Neutrophil (primary cell): ENCODE results near the gene CNTN2.

Experiments
- H3K27ac ChIP-seq: fragments of 200-600 bp; sonication (generic); 2 replicates; pipeline ENCODE4 v1.5.1; 2016; ENCODE audit warnings: mild to moderate bottlenecking, moderate library complexity
- H3K27me3 ChIP-seq: fragments of 200-600 bp; sonication (generic); 2 replicates; pipeline ENCODE4 v1.6.0; 2016; ENCODE audit warnings: mild to moderate bottlenecking
- H3K36me3 ChIP-seq: fragments of 200-600 bp; sonication (generic); 2 replicates; pipeline ENCODE4 v1.5.1; 2017
- H3K4me1 ChIP-seq, 2 experiments: fragments of 200-600 bp in 1 of 2; sonication (generic) in 1 of 2; 1 replicate in 1 of 2; 2 replicates in 1 of 2; pipeline versions ENCODE4 v1.5.1 to v1.6.1; 2013 to 2016; ENCODE audit warnings: low read depth in 1 of 2, low read length in 1 of 2, mild to moderate bottlenecking in 1 of 2, moderate library complexity in 1 of 2; ENCODE audit not compliant: control insufficient read depth in 1 of 2, insufficient read depth in 1 of 2
- H3K4me3 ChIP-seq, 2 experiments: fragments of 200-600 bp in 1 of 2; sonication (generic) in 1 of 2; 1 replicate in 1 of 2; 2 replicates in 1 of 2; pipeline ENCODE4 v1.5.1; 2013 to 2016; ENCODE audit warnings: low read depth in 1 of 2, low read length in 1 of 2, mild to moderate bottlenecking in 1 of 2, moderate library complexity in 1 of 2
- H3K9me3 ChIP-seq: fragments of 200-600 bp; sonication (generic); 2 replicates; pipeline ENCODE4 v1.5.1; 2016
- CTCF ChIP-seq: fragments of 200-600 bp; sonication (generic); IDR thresholded peaks from 2 replicates; pipeline ENCODE4 v1.5.1; 2016; ENCODE audit warnings: antibody characterized with exemption

CNTN2 gene

GRCh38 chr1:205072881-205073280 is 29.9 kb downstream of the CNTN2 start:
- H3K27me3 ChIP-seq: no peaks in the 10 kb centered on the region
- H3K4me3 ChIP-seq: no peak overlapping the region
- no peaks in the 10 kb centered on the region for H3K36me3 ChIP-seq
- H3K27ac ChIP-seq: no peak overlapping the region
- no peaks in the 10 kb centered on the region for H3K4me1 ChIP-seq
- H3K9me3 ChIP-seq: no peaks in the 10 kb centered on the region
- TF ChIP-seq CTCF: no peak

GRCh38 chr1:205073511-205073910 is 30.5 kb downstream of the CNTN2 start:
- Histone ChIP-seq H3K4me1 (no peaks in the 10 kb centered on the region), H3K27me3 (no peaks in the 10 kb centered on the region), H3K9me3 (no peaks in the 10 kb centered on the region), H3K4me3 (no peak overlapping the region), H3K27ac (no peak overlapping the region), H3K36me3 (no peaks in the 10 kb centered on the region)
- TF ChIP-seq CTCF: no peak

GRCh38 chr1:205074084-205074483 is 31.1 kb downstream of the CNTN2 start:
- H3K36me3 ChIP-seq: no peaks in the 10 kb centered on the region
- no peak for TF ChIP-seq CTCF
- no peaks in the 10 kb centered on the region for H3K27me3 ChIP-seq
- H3K27ac ChIP-seq: no peak overlapping the region
- no peaks in the 10 kb centered on the region for H3K4me1 ChIP-seq
- no peaks in the 10 kb centered on the region for H3K9me3 ChIP-seq
- H3K4me3 ChIP-seq: no peak overlapping the region

GRCh38 chr1:205074513-205074912 is 31.5 kb downstream of the CNTN2 start:
- Histone ChIP-seq H3K27me3 (no peaks in the 10 kb centered on the region), H3K36me3 (no peaks in the 10 kb centered on the region)
- TF ChIP-seq CTCF: no peak

GRCh38 chr1:205075642-205076155 is 32.7 kb downstream of the CNTN2 start:
- Histone ChIP-seq H3K9me3 (no peaks in the 10 kb centered on the region), H3K27me3 (no peaks in the 10 kb centered on the region), H3K4me1 (no peaks in the 10 kb centered on the region), H3K36me3 (no peaks in the 10 kb centered on the region), H3K27ac (no peak overlapping the region), H3K4me3 (no peak overlapping the region)
- TF ChIP-seq CTCF: no peak

More at GRCh38 chr1:205074513-205074912, 31.5 kb downstream of the CNTN2 start:
- H3K4me3 ChIP-seq: no peak overlapping the region
- no peak overlapping the region for H3K27ac ChIP-seq
- H3K4me1 ChIP-seq: no peaks in the 10 kb centered on the region
- no peaks in the 10 kb centered on the region for H3K9me3 ChIP-seq
